ENCODE measurements around the gene TRIM47.

Gene TRIM47

DNA sequence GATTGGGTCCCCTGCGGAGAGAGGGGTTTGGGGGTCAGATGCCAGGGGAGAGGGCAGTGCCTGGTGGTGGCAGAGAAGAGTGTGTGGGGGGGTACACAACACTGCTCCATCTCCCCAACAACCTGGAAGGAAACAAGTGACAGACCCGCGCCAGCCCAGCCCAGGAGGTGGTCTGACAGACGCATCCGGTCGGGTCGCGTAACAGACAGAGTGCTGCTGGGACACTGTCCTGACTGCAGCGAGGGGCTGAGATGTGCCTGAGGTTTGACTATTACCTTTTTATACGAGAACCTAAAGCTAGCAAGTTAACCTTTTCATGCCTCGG, 50.3 kb downstream of the TRIM47 start:
- no peak for DNase-seq

DNA sequence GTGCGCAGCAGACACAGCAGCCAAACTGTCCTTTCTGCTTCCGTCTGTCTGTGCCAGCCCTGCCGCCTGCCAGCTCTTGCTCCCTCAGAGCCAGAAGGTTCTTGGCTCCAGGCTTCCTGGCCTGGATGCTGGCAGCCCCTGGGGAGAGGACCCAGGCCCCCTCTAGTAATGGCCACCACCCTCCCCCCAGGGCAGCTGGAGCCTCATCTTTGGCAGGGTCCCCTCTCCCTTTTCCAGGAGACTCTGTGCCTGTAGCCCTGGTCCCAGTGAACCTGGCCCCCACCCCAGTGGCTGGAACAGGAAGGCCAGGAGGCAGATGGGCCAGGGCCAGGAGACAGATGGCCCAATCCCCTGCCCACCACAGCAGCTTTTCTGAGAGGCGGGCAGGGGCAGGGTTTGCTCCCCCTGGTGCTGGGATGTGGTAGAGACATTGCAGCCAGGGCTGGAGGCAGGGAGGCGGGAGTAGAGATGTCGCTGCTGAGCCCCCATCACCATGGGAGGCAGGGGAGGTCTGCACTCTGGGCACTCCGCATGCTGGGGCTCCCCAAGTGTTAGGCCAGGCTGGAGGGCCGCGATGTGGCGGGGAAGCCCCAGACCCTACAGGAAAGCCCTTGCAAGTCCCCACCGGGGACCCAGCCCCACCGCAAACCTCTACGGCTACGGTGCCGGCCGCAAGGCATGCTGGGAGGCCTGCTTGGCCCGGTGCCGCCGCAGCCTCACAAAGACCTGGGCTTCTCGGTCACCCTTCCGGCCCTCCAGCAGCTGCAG, 50.9 kb downstream of the TRIM47 start:
- peak in 1 of 2 experiments; percentile 10 for DNase-seq

DNA sequence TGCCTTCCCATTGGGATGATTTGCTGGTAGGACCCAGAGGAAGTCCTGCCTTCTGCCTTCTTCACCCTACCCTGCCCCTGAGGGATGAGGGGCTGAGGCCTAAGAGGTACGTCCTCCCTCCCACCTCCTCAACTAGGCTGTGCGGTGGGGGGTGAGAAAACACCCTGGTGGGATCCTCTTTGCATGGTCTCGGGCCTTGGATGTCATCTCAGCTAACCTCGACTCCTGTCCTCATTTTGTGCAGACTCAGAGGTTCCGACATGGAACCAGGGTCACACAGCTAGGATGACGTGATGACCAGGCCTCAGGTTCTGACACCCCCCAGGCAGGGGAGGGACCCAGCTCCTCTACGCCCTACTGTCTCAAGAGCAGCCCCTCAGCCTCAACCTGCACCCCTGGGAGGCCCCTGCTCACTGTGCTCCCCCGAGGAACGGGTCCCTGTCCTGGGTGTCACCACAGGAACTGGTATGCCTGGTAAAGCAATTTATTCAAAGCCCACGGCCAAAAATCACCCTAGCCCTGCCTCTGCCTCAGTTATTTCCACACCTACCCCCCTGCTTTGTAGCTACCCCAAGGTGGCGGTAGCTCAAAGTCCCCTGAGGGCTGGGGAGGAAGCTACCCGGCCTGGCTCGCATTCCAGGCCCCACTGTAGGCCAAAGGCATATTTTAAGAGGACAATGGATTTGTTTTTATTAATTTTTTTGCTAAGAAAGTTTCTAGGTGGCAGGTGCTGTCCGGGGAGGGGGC, 51.6 kb downstream of the TRIM47 start:
- DNase-seq: no peak

DNA sequence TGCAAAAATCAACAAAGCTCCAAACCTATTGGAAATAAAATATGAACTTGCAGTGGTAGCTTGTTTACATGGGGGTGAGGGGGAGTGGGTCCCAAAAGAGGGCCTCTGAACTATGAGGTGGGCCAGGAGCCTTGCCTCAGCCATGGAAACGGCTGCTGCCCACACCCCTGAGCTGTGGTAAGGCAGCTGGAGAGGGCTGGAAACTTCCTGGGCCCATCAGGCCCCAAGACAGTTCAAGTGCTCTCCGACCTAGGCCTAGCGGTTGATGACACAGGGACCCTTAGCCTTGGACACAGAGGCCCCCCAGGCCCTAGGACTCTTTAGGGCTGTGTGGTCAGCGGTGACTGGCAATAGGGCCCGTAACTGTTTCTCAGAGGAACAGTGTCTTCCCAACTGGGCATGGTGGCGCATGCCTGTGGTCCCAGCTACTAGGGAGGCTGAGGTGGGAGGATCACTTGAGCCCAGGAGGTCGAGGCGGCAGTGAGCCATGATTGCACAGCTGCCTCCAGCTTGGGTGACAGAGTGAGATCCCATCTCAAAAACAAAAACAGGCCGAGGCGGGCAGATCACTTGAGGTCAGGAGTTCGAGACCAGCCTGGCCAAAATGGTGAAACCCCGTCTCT, 52.5 kb downstream of the TRIM47 start:
- no peak for DNase-seq

DNA sequence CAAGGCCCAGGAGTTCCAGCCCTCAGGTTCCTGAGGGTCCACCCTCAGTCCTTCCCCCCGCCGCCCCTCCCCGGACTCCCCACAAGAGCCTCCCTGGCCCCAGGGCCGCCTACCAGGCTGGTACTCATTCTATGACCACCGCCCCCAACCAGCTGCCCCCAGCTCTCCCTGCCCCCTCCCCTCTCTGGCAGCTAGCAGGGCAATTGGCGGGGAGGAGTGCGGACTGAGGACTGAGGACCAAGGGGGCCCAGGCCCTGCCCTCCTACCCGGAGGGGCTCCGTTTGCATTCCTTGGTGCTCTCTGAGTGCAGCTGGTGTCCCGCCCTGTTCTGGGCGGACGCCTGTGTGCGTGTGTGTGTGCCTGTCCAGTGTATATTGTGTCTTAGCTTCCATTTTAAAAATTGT, 53.2 kb downstream of the TRIM47 start:
- no peak for DNase-seq

DNA sequence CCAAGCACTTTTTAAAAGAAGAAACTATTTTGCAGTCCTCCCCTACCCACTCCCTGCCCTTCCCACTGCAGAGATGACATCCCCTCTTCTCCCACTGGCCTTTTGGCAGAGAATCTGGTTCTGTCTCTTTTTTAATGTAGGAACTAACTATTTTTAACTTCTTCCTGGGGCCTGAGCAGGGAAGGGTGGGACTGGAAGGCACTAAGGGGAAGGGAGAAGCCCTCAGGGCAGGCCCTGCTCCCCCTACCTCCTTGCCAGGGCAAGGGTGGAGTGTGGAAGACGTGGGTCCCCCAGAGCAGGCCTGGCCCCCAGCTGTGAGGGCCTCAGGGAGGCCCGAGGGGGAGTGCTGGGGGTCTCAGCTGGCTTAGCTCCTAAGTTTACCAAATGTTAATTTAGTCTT, 53.7 kb downstream of the TRIM47 start:
- no peak for DNase-seq
